Measurements from ENCODE around the gene LRRC63. TPM values are rescaled to one million over a fixed set of nuclear protein-coding genes. Genes with fewer than 3 reads are reported as not detected.

LRRC63 gene
- total and polyA plus RNA-seq, 2 donors (not counting 1 experiment from before 2014, with no cell fraction given), result 0.17 TPM; not detected in 1

DNA sequence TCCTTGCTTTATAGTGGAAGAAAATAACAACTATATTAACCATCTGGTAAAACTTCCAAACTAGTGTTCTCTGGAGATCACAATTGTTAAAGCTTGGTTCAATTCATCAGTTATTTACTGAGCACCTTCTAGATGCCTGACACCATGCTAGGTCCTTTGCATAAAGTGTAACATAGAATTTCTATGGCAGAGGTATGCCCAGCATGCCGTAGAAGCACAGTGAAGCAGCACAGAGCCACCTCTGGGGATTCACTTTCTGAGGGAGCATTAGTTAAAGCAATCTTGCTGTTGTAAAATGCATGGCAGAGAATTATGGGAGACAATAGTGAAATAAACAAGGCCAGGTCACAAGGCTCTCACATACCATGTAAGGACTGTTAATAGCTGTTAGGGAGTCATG lies 75.2 kb downstream of the LRRC63 start:
- Histone ChIP-seq H3K36me3 (ENCODE audit: control insufficient read depth, insufficient read depth, low read length) (no peaks in the 10 kb centered on the region), H3K4me2 (ENCODE audit: extremely low read depth, insufficient read depth, low read length) (no peak overlapping the region), H3K4me3 (replicated peaks in 1 of 4; ENCODE audit: control extremely low read depth in 1 of 4, insufficient read depth in 1 of 4, low read depth in 3 of 4, low read length in 4 of 4) (no peak overlapping the region), H4K20me1 (ENCODE audit: control insufficient read depth, extremely low read depth, insufficient read depth, low read length) (no peaks in the 10 kb centered on the region), H3K27me3 (ENCODE audit: control insufficient read depth, insufficient read depth, low read length) (no peaks in the 10 kb centered on the region), H3K4me1 (ENCODE audit: control insufficient read depth, extremely low read depth, insufficient read depth, low read length) (no peaks in the 10 kb centered on the region), H3K79me2 (ENCODE audit: control insufficient read depth, insufficient read depth, low read length) (no peaks in the 10 kb centered on the region), H3K9me3 (ENCODE audit: control insufficient read depth, insufficient read depth, low read depth, low read length) (no peaks in the 10 kb centered on the region), H3K9ac (ENCODE audit: insufficient read depth, low read length) (no peak overlapping the region), H2AFZ (ENCODE audit: low read length) (no peak overlapping the region), H3K27ac (ENCODE audit: insufficient read depth, low read length) (no peak overlapping the region)
- TF ChIP-seq EZH2 (IDR thresholded peaks at IDR 0.05; ENCODE audit: low read length, missing control alignments), result no peak
- TF ChIP-seq, protein P1, sequence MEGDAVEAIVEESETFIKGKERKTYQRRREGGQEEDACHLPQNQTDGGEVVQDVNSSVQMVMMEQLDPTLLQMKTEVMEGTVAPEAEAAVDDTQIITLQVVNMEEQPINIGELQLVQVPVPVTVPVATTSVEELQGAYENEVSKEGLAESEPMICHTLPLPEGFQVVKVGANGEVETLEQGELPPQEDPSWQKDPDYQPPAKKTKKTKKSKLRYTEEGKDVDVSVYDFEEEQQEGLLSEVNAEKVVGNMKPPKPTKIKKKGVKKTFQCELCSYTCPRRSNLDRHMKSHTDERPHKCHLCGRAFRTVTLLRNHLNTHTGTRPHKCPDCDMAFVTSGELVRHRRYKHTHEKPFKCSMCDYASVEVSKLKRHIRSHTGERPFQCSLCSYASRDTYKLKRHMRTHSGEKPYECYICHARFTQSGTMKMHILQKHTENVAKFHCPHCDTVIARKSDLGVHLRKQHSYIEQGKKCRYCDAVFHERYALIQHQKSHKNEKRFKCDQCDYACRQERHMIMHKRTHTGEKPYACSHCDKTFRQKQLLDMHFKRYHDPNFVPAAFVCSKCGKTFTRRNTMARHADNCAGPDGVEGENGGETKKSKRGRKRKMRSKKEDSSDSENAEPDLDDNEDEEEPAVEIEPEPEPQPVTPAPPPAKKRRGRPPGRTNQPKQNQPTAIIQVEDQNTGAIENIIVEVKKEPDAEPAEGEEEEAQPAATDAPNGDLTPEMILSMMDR (conservative IDR thresholded peaks at IDR 0.05 in 1 of 2, IDR thresholded peaks at IDR 0.05 in 1 of 2; ENCODE audit: low read depth in 1 of 2, low read length in 2 of 2), result no peak
- no peak for DNase-seq (ENCODE audit: low read depth in 2 of 2)

DNA sequence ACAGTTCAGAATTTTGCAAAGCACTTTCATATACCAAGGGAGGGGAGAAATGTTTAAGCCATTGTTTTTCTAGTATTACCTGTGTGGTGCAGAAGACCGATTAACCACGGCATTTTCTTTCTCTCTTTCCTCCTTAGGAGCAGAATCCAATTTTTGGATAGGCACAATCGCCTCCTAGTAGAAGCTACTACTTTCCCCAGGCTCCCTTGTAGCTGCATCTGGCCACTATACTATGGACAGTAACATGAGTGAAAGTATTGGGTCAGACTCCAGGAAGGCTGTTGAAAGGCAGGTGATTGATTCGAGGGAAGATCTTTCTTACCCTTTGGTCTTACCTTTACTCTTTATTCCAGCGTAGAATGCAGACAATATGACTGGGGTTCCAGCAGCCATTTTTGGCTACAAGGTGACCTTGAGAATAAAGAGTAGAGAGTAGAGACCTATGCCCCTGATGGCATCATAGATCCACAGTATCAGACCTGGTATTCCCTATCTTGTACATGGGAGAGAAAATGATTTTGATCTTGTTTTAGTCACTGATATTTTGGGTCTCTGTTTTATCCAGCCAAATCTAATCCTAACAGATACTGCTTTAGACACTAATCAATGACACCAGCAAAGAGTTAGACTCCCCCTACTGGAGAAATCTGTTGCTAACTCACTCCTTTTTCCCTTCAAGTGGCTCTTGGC lies 77.0 kb downstream of the LRRC63 start:
- Histone ChIP-seq H3K4me3 (replicated peaks in 1 of 4; ENCODE audit: control extremely low read depth in 1 of 4, insufficient read depth in 1 of 4, low read depth in 3 of 4, low read length in 4 of 4) (no peak overlapping the region), H3K79me2 (ENCODE audit: control insufficient read depth, insufficient read depth, low read length) (no peaks in the 10 kb centered on the region), H4K20me1 (ENCODE audit: control insufficient read depth, extremely low read depth, insufficient read depth, low read length) (no peaks in the 10 kb centered on the region), H2AFZ (ENCODE audit: low read length) (no peak overlapping the region), H3K9ac (ENCODE audit: insufficient read depth, low read length) (no peak overlapping the region), H3K36me3 (ENCODE audit: control insufficient read depth, insufficient read depth, low read length) (no peaks in the 10 kb centered on the region), H3K4me1 (ENCODE audit: control insufficient read depth, extremely low read depth, insufficient read depth, low read length) (no peaks in the 10 kb centered on the region), H3K27me3 (ENCODE audit: control insufficient read depth, insufficient read depth, low read length) (no peaks in the 10 kb centered on the region), H3K4me2 (ENCODE audit: extremely low read depth, insufficient read depth, low read length) (no peak overlapping the region), H3K27ac (ENCODE audit: insufficient read depth, low read length) (no peak overlapping the region), H3K9me3 (ENCODE audit: control insufficient read depth, insufficient read depth, low read depth, low read length) (no peaks in the 10 kb centered on the region)
- peak; percentile 24 to 64 for DNase-seq (ENCODE audit: low read depth in 2 of 2)
- TF ChIP-seq, protein P1 (conservative IDR thresholded peaks at IDR 0.05 in 1 of 2, IDR thresholded peaks at IDR 0.05 in 1 of 2; ENCODE audit: low read depth in 1 of 2, low read length in 2 of 2), result peak; percentile 69 to 85
- TF ChIP-seq EZH2 (IDR thresholded peaks at IDR 0.05; ENCODE audit: low read length, missing control alignments), result no peak

DNA sequence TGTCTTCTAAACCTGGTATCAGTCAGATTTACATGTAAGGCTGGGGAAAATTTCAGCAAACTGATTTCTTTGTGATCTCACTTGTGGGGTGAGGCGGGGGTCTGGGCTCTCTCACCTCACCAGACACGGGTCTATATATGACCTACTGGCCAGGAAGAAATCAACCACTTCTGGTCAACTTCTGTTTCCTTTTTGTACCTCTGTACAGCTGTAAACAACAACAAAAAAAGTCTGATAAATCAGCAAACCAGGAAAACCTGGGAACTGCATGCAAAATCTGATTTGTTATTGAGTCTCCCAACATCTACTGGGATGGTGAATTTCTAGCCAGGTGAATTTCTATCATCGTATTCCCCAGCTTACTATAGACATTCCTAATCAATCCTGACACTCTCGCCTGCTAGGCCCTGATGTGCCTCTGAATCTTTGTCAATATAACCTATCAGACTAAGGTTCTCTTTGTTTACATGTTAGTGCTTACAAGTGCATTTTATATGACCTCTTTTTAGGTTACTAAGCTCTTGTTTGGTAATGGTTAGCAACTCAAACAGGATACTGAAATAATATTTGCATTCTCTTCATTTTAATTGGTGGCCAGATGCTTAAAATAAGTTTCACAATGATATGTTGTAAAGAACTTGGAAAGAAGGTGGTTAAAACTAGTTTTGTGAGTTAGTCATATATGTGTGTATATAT lies 77.7 kb downstream of the LRRC63 start:
- no peaks in the 10 kb centered on the region for H3K79me2 ChIP-seq (ENCODE audit: control insufficient read depth, insufficient read depth, low read length)
- no peak for DNase-seq (ENCODE audit: low read depth in 2 of 2)
- H3K4me2 ChIP-seq (ENCODE audit: extremely low read depth, insufficient read depth, low read length), result no peak overlapping the region
- no peaks in the 10 kb centered on the region for H3K9me3 ChIP-seq (ENCODE audit: control insufficient read depth, insufficient read depth, low read depth, low read length)
- no peak for TF ChIP-seq EZH2 (IDR thresholded peaks at IDR 0.05; ENCODE audit: low read length, missing control alignments)
- TF ChIP-seq, protein P1 (conservative IDR thresholded peaks at IDR 0.05 in 1 of 2, IDR thresholded peaks at IDR 0.05 in 1 of 2; ENCODE audit: low read depth in 1 of 2, low read length in 2 of 2), result no peak
- no peak overlapping the region for H3K9ac ChIP-seq (ENCODE audit: insufficient read depth, low read length)
- no peaks in the 10 kb centered on the region for H4K20me1 ChIP-seq (ENCODE audit: control insufficient read depth, extremely low read depth, insufficient read depth, low read length)
- H3K27ac ChIP-seq (ENCODE audit: insufficient read depth, low read length), result no peak overlapping the region
- H3K27me3 ChIP-seq (ENCODE audit: control insufficient read depth, insufficient read depth, low read length), result no peaks in the 10 kb centered on the region
- H3K36me3 ChIP-seq (ENCODE audit: control insufficient read depth, insufficient read depth, low read length), result no peaks in the 10 kb centered on the region
- H3K4me1 ChIP-seq (ENCODE audit: control insufficient read depth, extremely low read depth, insufficient read depth, low read length), result no peaks in the 10 kb centered on the region
- H2AFZ ChIP-seq (ENCODE audit: low read length), result no peak overlapping the region
- H3K4me3 ChIP-seq (replicated peaks in 1 of 4; ENCODE audit: control extremely low read depth in 1 of 4, insufficient read depth in 1 of 4, low read depth in 3 of 4, low read length in 4 of 4), result no peak overlapping the region
